Measurements from ENCODE around the gene CTF1.

DNA sequence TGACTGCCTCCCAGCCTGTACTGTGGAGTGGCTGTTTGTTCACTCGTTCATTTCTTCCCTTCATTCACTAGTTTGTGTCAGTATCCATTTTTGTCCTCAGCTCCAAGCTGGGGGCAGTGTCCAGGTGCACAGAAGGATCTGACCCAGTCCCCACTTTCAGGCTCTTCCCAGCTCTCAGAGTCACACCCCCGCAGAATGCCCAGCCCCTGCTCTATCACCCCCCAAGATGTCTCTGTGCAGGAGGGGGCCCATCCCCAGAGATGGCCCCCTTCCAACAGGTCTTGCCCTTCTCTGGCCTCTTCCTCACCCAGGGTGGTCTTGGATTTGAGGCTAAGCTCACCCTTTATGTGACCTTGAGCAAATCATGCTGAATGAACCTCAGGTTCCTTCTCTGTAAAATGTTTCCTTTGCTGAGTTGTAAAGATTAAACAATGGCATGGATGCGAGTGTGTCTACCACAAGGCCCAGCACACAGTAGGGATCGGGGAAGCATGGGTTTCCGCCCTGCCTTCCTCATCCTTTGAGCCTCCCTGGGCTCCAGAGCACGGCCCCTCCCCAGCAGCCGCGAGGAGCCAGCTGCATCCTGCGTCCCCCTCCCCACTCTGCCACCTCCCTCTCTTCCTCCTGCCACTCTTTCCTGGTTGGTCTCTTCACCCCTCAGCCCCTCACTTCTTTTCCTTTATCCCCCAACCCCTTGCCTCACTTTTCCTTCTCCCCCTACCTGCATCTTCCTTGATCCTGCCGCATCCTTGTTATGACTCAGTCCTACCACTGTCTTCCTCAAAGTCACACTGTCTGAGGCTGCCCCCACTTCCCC, 29.8 kb downstream of the CTF1 start:
- no peak for TF ChIP-seq POLR2A (IDR thresholded peaks at IDR 0.05)
- TF ChIP-seq, protein P1, sequence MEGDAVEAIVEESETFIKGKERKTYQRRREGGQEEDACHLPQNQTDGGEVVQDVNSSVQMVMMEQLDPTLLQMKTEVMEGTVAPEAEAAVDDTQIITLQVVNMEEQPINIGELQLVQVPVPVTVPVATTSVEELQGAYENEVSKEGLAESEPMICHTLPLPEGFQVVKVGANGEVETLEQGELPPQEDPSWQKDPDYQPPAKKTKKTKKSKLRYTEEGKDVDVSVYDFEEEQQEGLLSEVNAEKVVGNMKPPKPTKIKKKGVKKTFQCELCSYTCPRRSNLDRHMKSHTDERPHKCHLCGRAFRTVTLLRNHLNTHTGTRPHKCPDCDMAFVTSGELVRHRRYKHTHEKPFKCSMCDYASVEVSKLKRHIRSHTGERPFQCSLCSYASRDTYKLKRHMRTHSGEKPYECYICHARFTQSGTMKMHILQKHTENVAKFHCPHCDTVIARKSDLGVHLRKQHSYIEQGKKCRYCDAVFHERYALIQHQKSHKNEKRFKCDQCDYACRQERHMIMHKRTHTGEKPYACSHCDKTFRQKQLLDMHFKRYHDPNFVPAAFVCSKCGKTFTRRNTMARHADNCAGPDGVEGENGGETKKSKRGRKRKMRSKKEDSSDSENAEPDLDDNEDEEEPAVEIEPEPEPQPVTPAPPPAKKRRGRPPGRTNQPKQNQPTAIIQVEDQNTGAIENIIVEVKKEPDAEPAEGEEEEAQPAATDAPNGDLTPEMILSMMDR (IDR thresholded peaks at IDR 0.05), result no peak

All from adrenal gland (tissue), 5 donors.